ENCODE measurements around the gene TMEM119. TPM values are rescaled to one million over a fixed set of nuclear protein-coding genes. Genes with fewer than 3 reads are reported as not detected.
A peak's percentile ranks its signal among the peaks of the same experiment; 100 is the strongest.

TMEM119 gene
- total and polyA plus RNA-seq, 9 of the 15 experiments (the other 6 are each of a cell fraction or from before 2014, with no cell fraction given) = 0.18 TPM; not detected in 8

GRCh38 chr12:108564724-108565123 lies 33.2 kb downstream of the TMEM119 start (continued):
- TF ChIP-seq FOXK1 (CRISPR knock-in tag; IDR thresholded peaks at IDR 0.05; ENCODE audit: borderline replicate concordance) (no peak), MEIS2 (IDR thresholded peaks at IDR 0.05; ENCODE audit: partially characterized antibody) (peak; percentile 38)

GRCh38 chr12:108563804-108564151 lies 34.1 kb downstream of the TMEM119 start:
- no TSS peak for BruUV-seq (replicated peaks)
- Histone ChIP-seq H3K9ac (ENCODE audit: insufficient read depth in 1 of 2, low read depth in 2 of 2, low read length in 2 of 2) (peak overlapping the region in 1 of 2 experiments; percentile 90; a peak in 2 of 4 replicates), H3K9me3 (replicated peaks; ENCODE audit: control insufficient read depth, insufficient read depth, low read depth, low read length) (no peaks in the 10 kb centered on the region), H3K36me3 (ENCODE audit: control insufficient read depth, insufficient read depth, low read length) (peaks cover 55% of the 10 kb centered on the region), H3K4me2 (ENCODE audit: insufficient read depth, low read length) (peak overlapping the region; percentile 98), H2AFZ (ENCODE audit: low read depth, low read length) (no peak overlapping the region), H4K20me1 (replicated peaks; ENCODE audit: control insufficient read depth, insufficient read depth, low read length) (peaks cover 6% of the 10 kb centered on the region; the same call in 1 of the 2 replicates), H3K27ac (ENCODE audit: extremely low read depth, low read depth, low read length) (peak overlapping the region; percentile 85; the same call in 2 of the 3 replicates), H3K79me2 (ENCODE audit: control insufficient read depth, insufficient read depth, low read length) (peaks cover 52% of the 10 kb centered on the region), H3K9me1 (ENCODE audit: control insufficient read depth, insufficient read depth, low read length) (no peaks in the 10 kb centered on the region), H3K4me3 (peak overlapping the region; percentile 93; the same call in 1 of the 2 replicates), H3K27me3 (ENCODE audit: control insufficient read depth in 2 of 2, insufficient read depth in 2 of 2, low read length in 2 of 2) (no peaks in the 10 kb centered on the region), H3K4me1 (replicated peaks in 1 of 2; ENCODE audit: control insufficient read depth in 2 of 2, insufficient read depth in 2 of 2, low read length in 2 of 2) (peaks cover 5 to 21% of the 10 kb centered on the region in 2 experiments)
- intact Hi-C loops (cut with micrococcal nuclease) = loop anchor here (1.0 to 5.0 kb wide), 7 partner anchors 55 to 529 kb away; partner anchors contain the start of genes ALKBH2, CORO1C and SSH1
- ATAC-seq = no peak
- POLR2A ChIA-PET = interaction anchor here (0.8 to 1.3 kb wide), 3 partner anchors 9 to 54 kb away, joined by 3 read pairs; no protein-coding TSS in a partner anchor
- no peak for FAIRE-seq
- 0% methylated on average over 1 of the region's 1 CpG for WGBS (ENCODE audit: insufficient coverage, low coverage, missing lambda C conversion rate)
- in situ Hi-C loops (cut with MboI) = loop anchor here (5.0 kb wide), 2 partner anchors 239 to 529 kb away; partner anchors contain the start of gene ALKBH2
- CTCF ChIA-PET (ENCODE audit: low intra/inter-chr PET ratio) = interaction anchor here (1.0 to 3.1 kb wide), 4 partner anchors 55 to 530 kb away, joined by 3 to 30 read pairs (median 11); partner anchors contain the start of gene ALKBH2
- DNase-seq (ENCODE audit: extremely low read depth in 1 of 4, low spot score in 3 of 4) = no peak
- TF ChIP-seq, protein P1, sequence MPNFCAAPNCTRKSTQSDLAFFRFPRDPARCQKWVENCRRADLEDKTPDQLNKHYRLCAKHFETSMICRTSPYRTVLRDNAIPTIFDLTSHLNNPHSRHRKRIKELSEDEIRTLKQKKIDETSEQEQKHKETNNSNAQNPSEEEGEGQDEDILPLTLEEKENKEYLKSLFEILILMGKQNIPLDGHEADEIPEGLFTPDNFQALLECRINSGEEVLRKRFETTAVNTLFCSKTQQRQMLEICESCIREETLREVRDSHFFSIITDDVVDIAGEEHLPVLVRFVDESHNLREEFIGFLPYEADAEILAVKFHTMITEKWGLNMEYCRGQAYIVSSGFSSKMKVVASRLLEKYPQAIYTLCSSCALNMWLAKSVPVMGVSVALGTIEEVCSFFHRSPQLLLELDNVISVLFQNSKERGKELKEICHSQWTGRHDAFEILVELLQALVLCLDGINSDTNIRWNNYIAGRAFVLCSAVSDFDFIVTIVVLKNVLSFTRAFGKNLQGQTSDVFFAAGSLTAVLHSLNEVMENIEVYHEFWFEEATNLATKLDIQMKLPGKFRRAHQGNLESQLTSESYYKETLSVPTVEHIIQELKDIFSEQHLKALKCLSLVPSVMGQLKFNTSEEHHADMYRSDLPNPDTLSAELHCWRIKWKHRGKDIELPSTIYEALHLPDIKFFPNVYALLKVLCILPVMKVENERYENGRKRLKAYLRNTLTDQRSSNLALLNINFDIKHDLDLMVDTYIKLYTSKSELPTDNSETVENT (CRISPR knock-in tag; IDR thresholded peaks at IDR 0.05) = no peak
- no peak for TF ChIP-seq MEF2D (tag; conservative IDR thresholded peaks at IDR 0.05; ENCODE audit: low read depth)
- TF ChIP-seq ZNF589 (CRISPR knock-in tag; IDR thresholded peaks at IDR 0.05; ENCODE audit: low read depth) = 0 out of 2 replicates have a peak, but pooled peaks have one; percentile 21
- TF ChIP-seq XRCC5 (IDR thresholded peaks at IDR 0.05; ENCODE audit: low read depth, low read length) = no peak
- TF ChIP-seq POLR2AphosphoS5 (IDR thresholded peaks at IDR 0.05; ENCODE audit: control insufficient read depth, insufficient read depth, low read depth, low read length) = no peak
- TF ChIP-seq FOSL1 (tag; conservative IDR thresholded peaks at IDR 0.05) = 0 out of 2 replicates have a peak, but pooled peaks have one; percentile 7
- peak; percentile 65; the same call in 1 of the 2 replicates for TF ChIP-seq FOXJ2 (tag; IDR thresholded peaks at IDR 0.05)
- TF ChIP-seq ZNF668 (CRISPR knock-in tag; IDR thresholded peaks at IDR 0.05) = 0 out of 2 replicates have a peak, but pooled peaks have one; percentile 23
- TF ChIP-seq SIN3B (IDR thresholded peaks at IDR 0.05; ENCODE audit: low read depth) = no peak
- TF ChIP-seq, protein P2, sequence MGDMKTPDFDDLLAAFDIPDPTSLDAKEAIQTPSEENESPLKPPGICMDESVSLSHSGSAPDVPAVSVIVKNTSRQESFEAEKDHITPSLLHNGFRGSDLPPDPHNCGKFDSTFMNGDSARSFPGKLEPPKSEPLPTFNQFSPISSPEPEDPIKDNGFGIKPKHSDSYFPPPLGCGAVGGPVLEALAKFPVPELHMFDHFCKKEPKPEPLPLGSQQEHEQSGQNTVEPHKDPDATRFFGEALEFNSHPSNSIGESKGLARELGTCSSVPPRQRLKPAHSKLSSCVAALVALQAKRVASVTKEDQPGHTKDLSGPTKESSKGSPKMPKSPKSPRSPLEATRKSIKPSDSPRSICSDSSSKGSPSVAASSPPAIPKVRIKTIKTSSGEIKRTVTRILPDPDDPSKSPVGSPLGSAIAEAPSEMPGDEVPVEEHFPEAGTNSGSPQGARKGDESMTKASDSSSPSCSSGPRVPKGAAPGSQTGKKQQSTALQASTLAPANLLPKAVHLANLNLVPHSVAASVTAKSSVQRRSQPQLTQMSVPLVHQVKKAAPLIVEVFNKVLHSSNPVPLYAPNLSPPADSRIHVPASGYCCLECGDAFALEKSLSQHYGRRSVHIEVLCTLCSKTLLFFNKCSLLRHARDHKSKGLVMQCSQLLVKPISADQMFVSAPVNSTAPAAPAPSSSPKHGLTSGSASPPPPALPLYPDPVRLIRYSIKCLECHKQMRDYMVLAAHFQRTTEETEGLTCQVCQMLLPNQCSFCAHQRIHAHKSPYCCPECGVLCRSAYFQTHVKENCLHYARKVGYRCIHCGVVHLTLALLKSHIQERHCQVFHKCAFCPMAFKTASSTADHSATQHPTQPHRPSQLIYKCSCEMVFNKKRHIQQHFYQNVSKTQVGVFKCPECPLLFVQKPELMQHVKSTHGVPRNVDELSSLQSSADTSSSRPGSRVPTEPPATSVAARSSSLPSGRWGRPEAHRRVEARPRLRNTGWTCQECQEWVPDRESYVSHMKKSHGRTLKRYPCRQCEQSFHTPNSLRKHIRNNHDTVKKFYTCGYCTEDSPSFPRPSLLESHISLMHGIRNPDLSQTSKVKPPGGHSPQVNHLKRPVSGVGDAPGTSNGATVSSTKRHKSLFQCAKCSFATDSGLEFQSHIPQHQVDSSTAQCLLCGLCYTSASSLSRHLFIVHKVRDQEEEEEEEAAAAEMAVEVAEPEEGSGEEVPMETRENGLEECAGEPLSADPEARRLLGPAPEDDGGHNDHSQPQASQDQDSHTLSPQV (IDR thresholded peaks at IDR 0.05) = 0 out of 2 replicates have a peak, but pooled peaks have one; percentile 29
- TF ChIP-seq NEUROD1 (IDR thresholded peaks at IDR 0.05; ENCODE audit: borderline replicate concordance, low read depth, low read length, partially characterized antibody) = no peak
- TF ChIP-seq SUPT5H (IDR thresholded peaks at IDR 0.05) = no peak
- 0 out of 2 replicates have a peak, but pooled peaks have one; percentile 1 for TF ChIP-seq SMARCA4 (IDR thresholded peaks at IDR 0.05)
